Epithelial cell of esophagus (primary cell): ENCODE results near the gene KDM4B.
A peak's percentile ranks its signal among the peaks of the same experiment; 100 is the strongest.

Experiments
- DNase-seq: peaks from one replicate; pipeline ENCODE4 v3.0.0; 2010; ENCODE audit warnings: low read depth
- H3K4me3 ChIP-seq: 2 replicates; pipeline ENCODE4 v1.5.1; 2011; ENCODE audit warnings: mild to moderate bottlenecking, low read length, control low read depth
- TF ChIP-seq, protein P1 (sequence below): IDR thresholded peaks from 2 replicates; pipeline ENCODE4 v1.5.1; 2011; ENCODE audit warnings: low read depth, mild to moderate bottlenecking, low read length, control low read depth, inconsistent platforms; ENCODE audit not compliant: insufficient read depth; ENCODE audit errors: missing control alignments

The KDM4B gene

DNA sequence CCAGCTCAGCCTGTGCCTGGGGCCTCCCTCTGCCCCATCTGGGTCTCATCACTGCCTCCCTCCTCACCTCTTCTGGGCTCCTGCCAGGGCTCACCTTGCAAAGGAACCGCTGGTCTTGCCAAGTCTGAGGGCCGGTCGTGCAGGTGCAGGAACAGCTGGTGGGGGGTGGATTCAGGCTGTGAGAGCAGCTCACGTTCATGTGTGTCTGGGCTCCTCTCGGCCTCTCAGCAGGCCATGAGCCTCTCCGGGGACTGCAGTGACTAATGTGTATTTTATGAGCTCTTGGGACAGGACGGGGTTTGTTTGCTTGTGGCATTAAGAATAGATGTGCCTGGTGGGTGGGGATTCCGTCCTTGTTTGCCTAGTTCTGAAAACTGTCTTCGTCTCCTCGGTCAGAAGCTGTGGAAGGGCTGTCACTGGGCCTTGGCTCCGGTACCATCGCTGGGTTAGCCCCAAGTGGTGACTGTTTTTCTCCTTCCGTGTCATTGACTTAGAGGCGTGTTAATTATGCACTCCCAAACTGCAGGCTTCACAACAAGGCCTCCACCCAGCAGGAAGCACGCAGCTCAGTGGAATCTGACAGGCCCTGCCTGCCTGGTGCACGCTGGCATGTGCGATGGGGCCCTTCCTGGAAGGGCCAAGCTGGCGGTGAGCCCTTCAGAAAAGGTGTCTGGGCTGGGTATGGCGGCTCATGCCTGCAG, 77.6 kb downstream of the KDM4B start:
- TF ChIP-seq, protein P1, sequence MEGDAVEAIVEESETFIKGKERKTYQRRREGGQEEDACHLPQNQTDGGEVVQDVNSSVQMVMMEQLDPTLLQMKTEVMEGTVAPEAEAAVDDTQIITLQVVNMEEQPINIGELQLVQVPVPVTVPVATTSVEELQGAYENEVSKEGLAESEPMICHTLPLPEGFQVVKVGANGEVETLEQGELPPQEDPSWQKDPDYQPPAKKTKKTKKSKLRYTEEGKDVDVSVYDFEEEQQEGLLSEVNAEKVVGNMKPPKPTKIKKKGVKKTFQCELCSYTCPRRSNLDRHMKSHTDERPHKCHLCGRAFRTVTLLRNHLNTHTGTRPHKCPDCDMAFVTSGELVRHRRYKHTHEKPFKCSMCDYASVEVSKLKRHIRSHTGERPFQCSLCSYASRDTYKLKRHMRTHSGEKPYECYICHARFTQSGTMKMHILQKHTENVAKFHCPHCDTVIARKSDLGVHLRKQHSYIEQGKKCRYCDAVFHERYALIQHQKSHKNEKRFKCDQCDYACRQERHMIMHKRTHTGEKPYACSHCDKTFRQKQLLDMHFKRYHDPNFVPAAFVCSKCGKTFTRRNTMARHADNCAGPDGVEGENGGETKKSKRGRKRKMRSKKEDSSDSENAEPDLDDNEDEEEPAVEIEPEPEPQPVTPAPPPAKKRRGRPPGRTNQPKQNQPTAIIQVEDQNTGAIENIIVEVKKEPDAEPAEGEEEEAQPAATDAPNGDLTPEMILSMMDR, result no peak
- H3K4me3 ChIP-seq, result no peak overlapping the region
- peak; percentile 71 for DNase-seq

- TF ChIP-seq, protein P1, result no peak
- no peak overlapping the region for H3K4me3 ChIP-seq
- no peak for DNase-seq
Observed at GRCh38 chr19:5047251-5047935, 78.5 kb downstream of the KDM4B start.

DNA sequence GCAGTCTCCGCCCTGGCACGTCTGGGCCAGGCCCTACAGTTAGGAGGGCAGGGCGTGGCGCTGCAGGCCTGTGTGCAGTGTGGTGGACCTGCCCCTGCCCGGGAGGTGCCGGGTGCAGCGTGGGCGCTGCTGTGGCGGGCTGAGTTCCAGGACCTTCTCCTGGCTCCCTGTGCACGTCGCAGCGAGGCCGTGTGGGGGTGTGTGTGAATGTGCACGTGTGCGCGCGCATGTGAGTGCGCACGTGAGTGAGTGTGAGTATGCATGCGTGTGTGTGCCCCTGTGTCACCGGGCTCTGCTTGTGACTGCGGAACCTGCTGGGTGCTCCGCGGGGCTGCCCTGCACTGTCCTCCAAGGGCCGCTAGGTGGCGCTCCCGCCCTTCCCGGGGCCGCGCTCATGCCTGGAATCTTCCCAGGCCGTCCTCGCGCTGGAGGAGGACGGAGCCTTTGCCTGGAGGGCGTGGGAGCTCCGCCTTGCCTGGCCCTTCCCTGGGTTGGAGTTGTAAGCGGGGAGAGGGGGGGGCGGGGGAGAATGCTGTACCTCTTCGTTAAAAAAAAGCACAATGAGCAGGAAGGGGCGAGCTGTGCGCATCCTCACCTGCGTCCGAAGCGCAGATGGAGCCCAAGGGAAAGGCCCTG, 79.3 kb downstream of the KDM4B start:
- H3K4me3 ChIP-seq, result no peak overlapping the region
- peak; percentile 75 for DNase-seq

GRCh38 chr19:5048727-5049553, 80.0 kb downstream of the KDM4B start:
- DNase-seq, result no peak
- H3K4me3 ChIP-seq, result no peak overlapping the region
- TF ChIP-seq, protein P1, result no peak

More for the DNA sequence above, 79.3 kb downstream of the KDM4B start:
- TF ChIP-seq, protein P1, result peak; percentile 94

GRCh38 chr19:5049561-5049960, 80.6 kb downstream of the KDM4B start:
- no peak overlapping the region for H3K4me3 ChIP-seq
- TF ChIP-seq, protein P1, result no peak
- no peak for DNase-seq

GRCh38 chr19:5050067-5050656, 81.2 kb downstream of the KDM4B start:
- TF ChIP-seq, protein P1, result no peak
- no peak for DNase-seq
- H3K4me3 ChIP-seq, result no peak overlapping the region
